IPS DF 4.7 (cell line): ENCODE results near the gene OSBPL7.

Experiments
- DNase-seq: peaks from one replicate; pipeline ENCODE4 v3.0.0-alpha.2; 2013; ENCODE audit warnings: low spot score; ENCODE audit errors: extremely low read depth

OSBPL7 gene

GRCh38 chr17:47829870-47830269 lies 8.3 kb upstream of the OSBPL7 start:
- no peak for DNase-seq

- DNase-seq = no peak
Observed at GRCh38 chr17:47823519-47823918, 1.9 kb upstream of the OSBPL7 start.

- no peak for DNase-seq
Observed at GRCh38 chr17:47822785-47823184, 1.2 kb upstream of the OSBPL7 start.

- DNase-seq = no peak
Observed at GRCh38 chr17:47821031-47821423, 567 bp downstream of the OSBPL7 start.

GRCh38 chr17:47820033-47820789 lies 1.4 kb downstream of the OSBPL7 start:
- DNase-seq = no peak

GRCh38 chr17:47819475-47819874 lies 2.1 kb downstream of the OSBPL7 start:
- DNase-seq = no peak

GRCh38 chr17:47818002-47818695 lies 3.4 kb downstream of the OSBPL7 start:
- DNase-seq = no peak

- no peak for DNase-seq
Observed at GRCh38 chr17:47816947-47817346, 4.6 kb downstream of the OSBPL7 start.

- no peak for DNase-seq
Observed at GRCh38 chr17:47816111-47816735, 5.4 kb downstream of the OSBPL7 start.

GRCh38 chr17:47815106-47815918 lies 6.3 kb downstream of the OSBPL7 start:
- no peak for DNase-seq

GRCh38 chr17:47813512-47814031 lies 8.0 kb downstream of the OSBPL7 start:
- no peak for DNase-seq

GRCh38 chr17:47813077-47813476 lies 8.5 kb downstream of the OSBPL7 start:
- DNase-seq = no peak

GRCh38 chr17:47812146-47812920 lies 9.3 kb downstream of the OSBPL7 start:
- DNase-seq = no peak

- no peak for DNase-seq
Observed at GRCh38 chr17:47811709-47812108, 9.9 kb downstream of the OSBPL7 start.

GRCh38 chr17:47810901-47811635 lies 10.5 kb downstream of the OSBPL7 start:
- no peak for DNase-seq

- no peak for DNase-seq
Observed at GRCh38 chr17:47810200-47810821, 11.3 kb downstream of the OSBPL7 start.

GRCh38 chr17:47808830-47809480 lies 12.6 kb downstream of the OSBPL7 start:
- DNase-seq = no peak

- DNase-seq = no peak
Observed at GRCh38 chr17:47808036-47808829, 13.4 kb downstream of the OSBPL7 start.
